ENCODE data around the gene OPCML.

GRCh38 chr11:133300666-133301065 is 231.6 kb downstream of the OPCML start:
- no peak for TF ChIP-seq CTCF (optimal IDR thresholded peaks at IDR 0.05 in 1 of 3, IDR thresholded peaks at IDR 0.05 in 1 of 3, conservative IDR thresholded peaks at IDR 0.05 in 1 of 3; ENCODE audit: extremely low read depth in 1 of 3, insufficient read depth in 2 of 3, low read length in 3 of 3)
- no peak for TF ChIP-seq EZH2 (IDR thresholded peaks at IDR 0.05; ENCODE audit: low read length)

Data from keratinocyte (primary cell).